ENCODE measurements around the gene SELE. TPM values are rescaled to one million over a fixed set of nuclear protein-coding genes. Genes with fewer than 3 reads are reported as not detected.

SELE gene, protein sequence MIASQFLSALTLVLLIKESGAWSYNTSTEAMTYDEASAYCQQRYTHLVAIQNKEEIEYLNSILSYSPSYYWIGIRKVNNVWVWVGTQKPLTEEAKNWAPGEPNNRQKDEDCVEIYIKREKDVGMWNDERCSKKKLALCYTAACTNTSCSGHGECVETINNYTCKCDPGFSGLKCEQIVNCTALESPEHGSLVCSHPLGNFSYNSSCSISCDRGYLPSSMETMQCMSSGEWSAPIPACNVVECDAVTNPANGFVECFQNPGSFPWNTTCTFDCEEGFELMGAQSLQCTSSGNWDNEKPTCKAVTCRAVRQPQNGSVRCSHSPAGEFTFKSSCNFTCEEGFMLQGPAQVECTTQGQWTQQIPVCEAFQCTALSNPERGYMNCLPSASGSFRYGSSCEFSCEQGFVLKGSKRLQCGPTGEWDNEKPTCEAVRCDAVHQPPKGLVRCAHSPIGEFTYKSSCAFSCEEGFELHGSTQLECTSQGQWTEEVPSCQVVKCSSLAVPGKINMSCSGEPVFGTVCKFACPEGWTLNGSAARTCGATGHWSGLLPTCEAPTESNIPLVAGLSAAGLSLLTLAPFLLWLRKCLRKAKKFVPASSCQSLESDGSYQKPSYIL
- under 1 TPM; 0.35 to 0.67 (median 0.63) TPM for total RNA-seq
- long read RNA-seq, donor 1 = 0 reads
- long read RNA-seq, donor 2, partial matches to known transcripts = 1 of 1 reads
- long read RNA-seq, donor 2, other reads (novel, unspliced or antisense) = 0 of 1 reads

DNA sequence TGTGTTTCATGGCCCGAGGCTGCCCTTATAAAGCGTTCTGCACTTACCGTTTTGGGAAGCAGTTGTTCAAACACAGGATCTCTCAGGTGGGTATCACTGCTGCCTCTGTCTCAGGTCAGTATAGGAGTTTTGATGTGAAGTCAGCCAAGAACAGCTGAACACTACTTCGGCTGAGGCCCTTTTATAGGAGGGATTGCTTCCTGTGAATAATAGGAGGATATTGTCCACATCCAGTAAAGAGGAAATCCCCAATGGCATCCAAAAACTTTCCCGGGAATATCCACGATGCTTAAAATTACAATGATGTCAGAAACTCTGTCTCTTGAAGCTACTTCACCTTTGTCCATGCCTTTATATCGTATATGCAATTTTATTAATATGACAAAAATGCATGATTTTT is at the start of gene SELE:
Gene SELE (minus strand): TSS at position 156 of the 400 bp plus-strand sequence. CDS start 467 bp downstream, outside the sequence.
- Histone ChIP-seq H3K4me1 (ENCODE audit: low read depth) (peaks cover 4% of the 10 kb centered on the region), H3K4me3 (no peak within 1 kb of the TSS), H3K36me3 (ENCODE audit: low read depth) (no peaks in the 10 kb centered on the region), H3K9me3 (no peaks in the 10 kb centered on the region)
- TF ChIP-seq, protein P1, sequence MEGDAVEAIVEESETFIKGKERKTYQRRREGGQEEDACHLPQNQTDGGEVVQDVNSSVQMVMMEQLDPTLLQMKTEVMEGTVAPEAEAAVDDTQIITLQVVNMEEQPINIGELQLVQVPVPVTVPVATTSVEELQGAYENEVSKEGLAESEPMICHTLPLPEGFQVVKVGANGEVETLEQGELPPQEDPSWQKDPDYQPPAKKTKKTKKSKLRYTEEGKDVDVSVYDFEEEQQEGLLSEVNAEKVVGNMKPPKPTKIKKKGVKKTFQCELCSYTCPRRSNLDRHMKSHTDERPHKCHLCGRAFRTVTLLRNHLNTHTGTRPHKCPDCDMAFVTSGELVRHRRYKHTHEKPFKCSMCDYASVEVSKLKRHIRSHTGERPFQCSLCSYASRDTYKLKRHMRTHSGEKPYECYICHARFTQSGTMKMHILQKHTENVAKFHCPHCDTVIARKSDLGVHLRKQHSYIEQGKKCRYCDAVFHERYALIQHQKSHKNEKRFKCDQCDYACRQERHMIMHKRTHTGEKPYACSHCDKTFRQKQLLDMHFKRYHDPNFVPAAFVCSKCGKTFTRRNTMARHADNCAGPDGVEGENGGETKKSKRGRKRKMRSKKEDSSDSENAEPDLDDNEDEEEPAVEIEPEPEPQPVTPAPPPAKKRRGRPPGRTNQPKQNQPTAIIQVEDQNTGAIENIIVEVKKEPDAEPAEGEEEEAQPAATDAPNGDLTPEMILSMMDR (IDR thresholded peaks at IDR 0.05) = no peak
- ATAC-seq (no peak), DNase-seq (no peak)
- intact Hi-C loops (cut with DNase I, micrococcal nuclease) = no loop called here

DNA sequence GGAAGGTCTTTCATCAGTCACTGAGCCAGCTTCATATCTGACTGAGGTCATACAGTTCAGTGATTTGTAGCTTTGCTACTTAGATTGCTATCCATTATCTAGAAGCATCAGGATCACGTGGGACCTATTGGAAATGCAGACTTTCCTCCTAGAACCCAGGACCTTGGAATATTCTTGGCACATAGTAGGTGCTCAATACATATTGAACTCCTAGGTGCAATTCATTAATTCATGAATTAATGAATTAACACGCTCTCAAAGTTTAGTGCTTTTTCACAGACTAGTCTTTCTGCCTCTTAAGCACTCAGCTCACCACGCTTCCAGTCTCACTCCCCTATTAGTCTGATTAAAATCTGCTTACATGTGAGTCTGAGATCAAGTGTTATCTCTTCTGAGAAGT is 48.7 kb upstream of the SELE start:
- H3K4me3 ChIP-seq = no peak overlapping the region
- intact Hi-C loops (cut with DNase I, micrococcal nuclease) = no loop called here
- no peaks in the 10 kb centered on the region for H3K36me3 ChIP-seq (ENCODE audit: low read depth)
- TF ChIP-seq, protein P1 (IDR thresholded peaks at IDR 0.05) = no peak
- ATAC-seq (no peak), DNase-seq (no peak)
- no peaks in the 10 kb centered on the region for H3K9me3 ChIP-seq
- no peaks in the 10 kb centered on the region for H3K4me1 ChIP-seq (ENCODE audit: low read depth)

DNA sequence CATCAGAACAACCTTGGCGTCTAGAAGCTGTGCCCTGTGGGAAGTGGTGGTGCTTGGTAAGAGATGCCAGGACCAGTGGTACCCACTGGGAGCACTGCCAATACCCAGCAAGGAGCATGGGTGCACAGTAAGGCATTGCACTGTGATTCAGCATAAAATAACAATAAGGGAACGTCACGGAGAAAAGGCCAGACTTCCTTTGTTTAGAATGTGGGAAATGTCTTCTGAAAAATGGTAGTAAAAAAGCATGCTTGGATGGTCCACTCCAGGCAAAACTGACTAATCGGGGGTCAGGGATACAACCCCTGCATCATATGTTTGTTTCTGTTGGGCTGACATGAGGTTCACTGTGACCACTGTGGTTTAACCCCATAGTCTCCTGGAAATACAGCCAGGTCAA is 46.1 kb upstream of the SELE start:
- ATAC-seq (no peak), DNase-seq (no peak)
- no peaks in the 10 kb centered on the region for H3K4me1 ChIP-seq (ENCODE audit: low read depth)
- intact Hi-C loops (cut with DNase I, micrococcal nuclease) = no loop called here
- no peaks in the 10 kb centered on the region for H3K36me3 ChIP-seq (ENCODE audit: low read depth)
- TF ChIP-seq, protein P1 (IDR thresholded peaks at IDR 0.05) = no peak
- no peaks in the 10 kb centered on the region for H3K9me3 ChIP-seq
- H3K4me3 ChIP-seq = no peak overlapping the region

DNA sequence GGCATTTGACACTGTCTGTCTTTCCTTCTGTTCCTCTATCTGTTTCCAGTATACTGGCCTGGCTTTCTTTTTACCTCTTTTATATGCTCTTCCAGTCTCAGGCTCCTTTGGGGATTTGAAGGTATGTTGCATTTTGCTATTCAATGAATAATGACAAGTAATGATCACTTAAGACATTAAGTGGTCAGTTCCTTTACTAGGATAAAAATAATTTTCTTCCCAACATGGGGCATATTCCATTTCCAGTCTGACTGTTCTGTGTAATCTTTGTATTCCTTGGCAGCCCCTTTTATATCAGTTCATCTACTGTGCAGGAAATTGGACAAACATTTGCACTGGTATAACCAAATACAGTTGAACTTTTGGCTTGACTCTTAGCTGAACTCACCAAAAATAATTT is 45.3 kb upstream of the SELE start:
- H3K4me1 ChIP-seq (ENCODE audit: low read depth) = no peaks in the 10 kb centered on the region
- H3K4me3 ChIP-seq = no peak overlapping the region
- no peaks in the 10 kb centered on the region for H3K9me3 ChIP-seq
- DNase-seq (no peak), ATAC-seq (no peak)
- intact Hi-C loops (cut with DNase I, micrococcal nuclease) = no loop called here
- H3K36me3 ChIP-seq (ENCODE audit: low read depth) = no peaks in the 10 kb centered on the region
- TF ChIP-seq, protein P1 (IDR thresholded peaks at IDR 0.05) = no peak

DNA sequence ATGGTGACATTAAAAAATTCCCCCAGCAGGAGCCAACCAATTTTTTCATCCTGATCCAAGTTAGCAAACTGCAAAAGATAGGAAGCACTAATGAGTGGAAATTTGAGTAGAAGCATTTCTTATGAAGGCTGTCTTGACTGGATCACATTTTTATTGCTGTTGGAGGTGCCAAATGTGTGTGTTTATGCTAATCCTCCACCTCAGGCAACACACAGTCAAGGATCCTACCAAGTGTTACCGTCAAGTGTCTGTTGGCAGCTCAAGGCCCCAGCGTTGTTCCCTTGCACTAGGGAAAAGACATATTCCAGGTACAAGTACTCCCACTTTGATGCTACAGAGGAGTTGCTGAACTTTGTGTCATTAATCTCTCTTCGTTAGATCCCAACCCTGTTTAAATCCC is 42.6 kb upstream of the SELE start:
- no peak for DNase-seq
- Histone ChIP-seq H3K36me3 (ENCODE audit: low read depth) (no peaks in the 10 kb centered on the region), H3K9me3 (no peaks in the 10 kb centered on the region), H3K4me3 (no peak overlapping the region), H3K4me1 (ENCODE audit: low read depth) (no peaks in the 10 kb centered on the region)
- TF ChIP-seq, protein P1 (IDR thresholded peaks at IDR 0.05) = no peak
- ATAC-seq = no peak
- intact Hi-C loops (cut with DNase I, micrococcal nuclease) = no loop called here
